Neural progenitor cell (in vitro differentiated cells): Measurements from ENCODE around the gene RBP4. TPM values are rescaled to one million over a fixed set of nuclear protein-coding genes. Genes with fewer than 3 reads are reported as not detected.

Experiments
- DNase-seq: peaks from one replicate; pipeline ENCODE4 v3.0.0-alpha.2; 2016; ENCODE audit warnings: low spot score
- H2AFZ ChIP-seq: fragments of 200-600 bp; sonication (generic); replicated peaks from 2 replicates; pipeline ENCODE4 v1.6.1; 2016; ENCODE audit warnings: antibody characterized with exemption
- H3F3A ChIP-seq: fragments of 200-600 bp; sonication (generic); 2 replicates; pipeline ENCODE4 v1.6.1; 2016; ENCODE audit warnings: antibody characterized with exemption, low read depth
- H3K27ac ChIP-seq: fragments of 200-600 bp; sonication (generic); 2 replicates; pipeline ENCODE4 v1.5.1; 2016; ENCODE audit warnings: mild to moderate bottlenecking
- H3K27me3 ChIP-seq: fragments of 200-600 bp; sonication (generic); 2 replicates; pipeline ENCODE4 v1.6.1; 2016; ENCODE audit warnings: mild to moderate bottlenecking, moderate library complexity
- H3K36me3 ChIP-seq: fragments of 200-600 bp; sonication (generic); 2 replicates; pipeline ENCODE4 v1.5.1; 2016
- H3K4me1 ChIP-seq: fragments of 200-600 bp; sonication (generic); 2 replicates; pipeline ENCODE4 v1.6.1; 2016; ENCODE audit warnings: mixed run types
- H3K4me2 ChIP-seq: fragments of 200-600 bp; sonication (generic); 2 replicates; pipeline ENCODE4 v1.6.1; 2016
- H3K4me3 ChIP-seq: fragments of 200-600 bp; sonication (generic); 2 replicates; pipeline ENCODE4 v1.5.1; 2016
- H3K79me2 ChIP-seq: fragments of 200-600 bp; sonication (generic); 2 replicates; pipeline ENCODE4 v1.6.1; 2016; ENCODE audit warnings: low read depth
- H3K9ac ChIP-seq: fragments of 200-600 bp; sonication (generic); 2 replicates; pipeline ENCODE4 v1.6.1; 2016
- H3K9me3 ChIP-seq: fragments of 200-600 bp; sonication (generic); 2 replicates; pipeline ENCODE4 v1.5.1; 2016; ENCODE audit warnings: low read depth
- H4K20me1 ChIP-seq: fragments of 200-600 bp; sonication (generic); 2 replicates; pipeline ENCODE4 v1.6.1; 2016; ENCODE audit warnings: low read depth
- H3K27ac Mint-ChIP-seq: 3 replicates; pipeline ENCODE4 v1.8.0; 2021; ENCODE audit warnings: mixed read lengths
- H3K27me3 Mint-ChIP-seq: 2 replicates; pipeline ENCODE4 v1.8.0; 2022; ENCODE audit warnings: low read depth, mild to moderate bottlenecking, inconsistent platforms, moderate library complexity, mixed read lengths; ENCODE audit not compliant: insufficient read depth
- H3K36me3 Mint-ChIP-seq: 3 replicates; pipeline ENCODE4 v1.8.0; 2021; ENCODE audit warnings: mixed read lengths
- H3K4me1 Mint-ChIP-seq: 3 replicates; pipeline ENCODE4 v1.8.0; 2021; ENCODE audit warnings: mixed read lengths
- H3K4me3 Mint-ChIP-seq: 3 replicates; pipeline ENCODE4 v1.8.0; 2021; ENCODE audit warnings: mild to moderate bottlenecking, moderate library complexity, mixed read lengths
- H3K9me3 Mint-ChIP-seq: 3 replicates; pipeline ENCODE4 v1.8.0; 2020; ENCODE audit warnings: mixed read lengths
- CTCF ChIP-seq: fragments of 200-600 bp; sonication (generic); IDR thresholded peaks from 2 replicates; pipeline ENCODE4 v1.5.1; 2017; ENCODE audit warnings: antibody characterized with exemption, mild to moderate bottlenecking
- EZH2 ChIP-seq: fragments of 200-600 bp; sonication (generic); IDR thresholded peaks from 2 replicates; pipeline ENCODE4 v1.6.1; 2017; ENCODE audit warnings: antibody characterized with exemption, mild to moderate bottlenecking, moderate library complexity
- EZH2phosphoT487 ChIP-seq: fragments of 200-600 bp; sonication (generic); IDR thresholded peaks from 2 replicates; pipeline ENCODE4 v1.6.1; 2017; ENCODE audit warnings: antibody characterized with exemption
- total RNA-seq: library from RNA; depleted of rRNA; stranded (reverse); fragments of >200 nt; gene quantifications from 2 replicates; pipeline ENCODE4 v1.2.3, GENCODE V29; 2015; ENCODE audit warnings: low replicate concordance

The RBP4 gene
- total RNA-seq, 1 donor from 2014 or later, result 0.28 TPM

GRCh38 chr10:93579985-93580711, 20.9 kb downstream of the RBP4 start:
- no peak overlapping the region for H3K9ac ChIP-seq
- H3K27ac ChIP-seq, result no peak overlapping the region
- H3K27me3 Mint-ChIP-seq, result peaks cover 22% of the 10 kb centered on the region

GRCh38 chr10:93579089-93579488, 21.9 kb downstream of the RBP4 start:
- no peak overlapping the region for H3K4me2 ChIP-seq

More at GRCh38 chr10:93579985-93580711, 20.9 kb downstream of the RBP4 start:
- Histone ChIP-seq H3F3A (no peaks in the 10 kb centered on the region), H3K4me3 (no peak overlapping the region), H3K4me1 (no peaks in the 10 kb centered on the region), H3K4me2 (no peak overlapping the region), H3K79me2 (no peaks in the 10 kb centered on the region), H3K36me3 (no peaks in the 10 kb centered on the region), H3K27me3 (peaks cover under 1% of the 10 kb centered on the region), H4K20me1 (no peaks in the 10 kb centered on the region), H2AFZ (no peak overlapping the region), H3K9me3 (no peaks in the 10 kb centered on the region)
- no peak for DNase-seq
- Mint-ChIP-seq H3K4me1 (peaks cover 24% of the 10 kb centered on the region), H3K36me3 (no peaks in the 10 kb centered on the region), H3K4me3 (peak overlapping the region; percentile 12), H3K9me3 (peaks cover 3% of the 10 kb centered on the region), H3K27ac (peak overlapping the region; percentile 62)
- TF ChIP-seq EZH2 (no peak), CTCF (no peak), EZH2phosphoT487 (no peak)

GRCh38 chr10:93577565-93577964, 23.5 kb downstream of the RBP4 start:
- Histone ChIP-seq H3F3A (no peaks in the 10 kb centered on the region), H3K79me2 (no peaks in the 10 kb centered on the region), H3K36me3 (no peaks in the 10 kb centered on the region), H3K4me2 (no peak overlapping the region), H2AFZ (no peak overlapping the region), H4K20me1 (no peaks in the 10 kb centered on the region), H3K4me1 (no peaks in the 10 kb centered on the region), H3K9me3 (no peaks in the 10 kb centered on the region), H3K9ac (no peak overlapping the region), H3K27me3 (peaks cover 25% of the 10 kb centered on the region), H3K4me3 (no peak overlapping the region), H3K27ac (no peak overlapping the region)
- Mint-ChIP-seq H3K9me3 (peaks cover 3% of the 10 kb centered on the region), H3K4me1 (peaks cover 23% of the 10 kb centered on the region), H3K27ac (no peak overlapping the region), H3K36me3 (no peaks in the 10 kb centered on the region), H3K4me3 (no peak overlapping the region), H3K27me3 (peaks cover 17% of the 10 kb centered on the region)
- TF ChIP-seq EZH2 (no peak), EZH2phosphoT487 (no peak), CTCF (no peak)
- DNase-seq, result no peak

More at GRCh38 chr10:93579089-93579488, 21.9 kb downstream of the RBP4 start:
- Histone ChIP-seq H3K27me3 (peaks cover 11% of the 10 kb centered on the region), H3K36me3 (no peaks in the 10 kb centered on the region), H3K9me3 (no peaks in the 10 kb centered on the region), H3K4me3 (no peak overlapping the region), H4K20me1 (no peaks in the 10 kb centered on the region), H3K27ac (no peak overlapping the region), H3K4me1 (no peaks in the 10 kb centered on the region), H2AFZ (no peak overlapping the region), H3K9ac (no peak overlapping the region), H3F3A (no peaks in the 10 kb centered on the region), H3K79me2 (no peaks in the 10 kb centered on the region)
- TF ChIP-seq EZH2phosphoT487 (no peak), EZH2 (no peak), CTCF (no peak)
- DNase-seq, result no peak
- peaks cover 24% of the 10 kb centered on the region for H3K4me1 Mint-ChIP-seq
- peaks cover 17% of the 10 kb centered on the region for H3K27me3 Mint-ChIP-seq
- no peaks in the 10 kb centered on the region for H3K36me3 Mint-ChIP-seq
- H3K9me3 Mint-ChIP-seq, result peaks cover 3% of the 10 kb centered on the region
- H3K4me3 Mint-ChIP-seq, result no peak overlapping the region
- no peak overlapping the region for H3K27ac Mint-ChIP-seq
